IMR-90 (cell line): ENCODE results near the gene KRCC1. TPM values are rescaled to one million over a fixed set of nuclear protein-coding genes. Genes with fewer than 3 reads are reported as not detected.

Experiments
- ATAC-seq: fragments of 200-7000 bp; cut with Tn5 transposase; 2 replicates; pipeline ENCODE4 v1.9.1; 2020; ENCODE audit warnings: low read depth, mild to moderate bottlenecking, moderate library complexity
- BruUV-seq: library from RNA; stranded (reverse); fragments of 400-500 nt; replicated peaks from 2 replicates; lab custom pipeline; 2021; lab: Mats Ljungman, UMichigan
- CTCF ChIA-PET: fragments of 300-600 bp; formaldehyde crosslinking; extraction: SDS; loops from one replicate; lab custom pipeline; 2021; ENCODE audit warnings: antibody characterized with exemption; lab: Yijun Ruan, JAX
- POLR2A ChIA-PET: fragments of 300-600 bp; sonication (Branson Sonifier 250); formaldehyde crosslinking; loops from one replicate; lab custom pipeline; 2022; ENCODE audit warnings: antibody characterized with exemption; ENCODE audit not compliant: unreplicated experiment; lab: Charles Lee
- DNase-seq: peaks from one replicate; pipeline ENCODE4 v3.0.0; 2013
- H2AFZ ChIP-seq: replicated peaks from 2 replicates; pipeline ENCODE3; 2013; ENCODE audit warnings: low read length, mild to moderate bottlenecking; ENCODE audit not compliant: poor library complexity
- H2AK5ac ChIP-seq: 2 replicates; pipeline ENCODE4 v1.6.1; 2013; ENCODE audit warnings: low read depth, low read length, inconsistent platforms
- H2AK9ac ChIP-seq: replicated peaks from 2 replicates; pipeline ENCODE3; 2013; ENCODE audit warnings: mild to moderate bottlenecking, low read depth, low read length, moderate library complexity; ENCODE audit not compliant: poor library complexity
- H2BK120ac ChIP-seq: 2 replicates; pipeline ENCODE4 v1.6.1; 2013; ENCODE audit warnings: low read depth, low read length, inconsistent platforms
- H2BK15ac ChIP-seq: 3 replicates; pipeline ENCODE4 v1.6.1; 2013; ENCODE audit warnings: low read depth, low read length, inconsistent platforms
- H2BK20ac ChIP-seq: 2 replicates; pipeline ENCODE4 v1.6.1; 2013; ENCODE audit warnings: low read depth, mild to moderate bottlenecking, inconsistent platforms, low read length, moderate library complexity
- H2BK5ac ChIP-seq: 2 replicates; pipeline ENCODE4 v1.6.1; 2013; ENCODE audit warnings: mild to moderate bottlenecking, low read depth, low read length, inconsistent platforms; ENCODE audit not compliant: poor library complexity, severe bottlenecking
- H3K14ac ChIP-seq: replicated peaks from 2 replicates; pipeline ENCODE4 v1.6.1; 2013; ENCODE audit warnings: low read depth, low read length, inconsistent platforms
- H3K18ac ChIP-seq: 2 replicates; pipeline ENCODE4 v1.6.1; 2013; ENCODE audit warnings: low read depth, low read length, control low read depth
- H3K23ac ChIP-seq: 2 replicates; pipeline ENCODE4 v1.6.1; 2013; ENCODE audit warnings: low read depth, low read length, inconsistent platforms
- H3K27ac ChIP-seq: 2 replicates; pipeline ENCODE4 v1.5.1; 2013; ENCODE audit warnings: mild to moderate bottlenecking, control low read depth, low read length; ENCODE audit not compliant: insufficient read depth
- H3K27me3 ChIP-seq: 2 replicates; pipeline ENCODE4 v1.6.1; 2013; ENCODE audit warnings: low read length; ENCODE audit not compliant: control insufficient read depth, insufficient read depth
- H3K36me3 ChIP-seq: 2 replicates; pipeline ENCODE4 v1.6.1; 2013; ENCODE audit warnings: low read length, mixed read lengths; ENCODE audit not compliant: control insufficient read depth, insufficient read depth
- H3K4ac ChIP-seq: 2 replicates; pipeline ENCODE4 v1.6.1; 2013; ENCODE audit warnings: low read depth, low read length, inconsistent platforms
- H3K4me1 ChIP-seq: 2 replicates; pipeline ENCODE4 v1.6.1; 2013; ENCODE audit warnings: low read length, mixed read lengths; ENCODE audit not compliant: control insufficient read depth, insufficient read depth
- H3K4me2 ChIP-seq: 2 replicates; pipeline ENCODE4 v1.6.1; 2013; ENCODE audit warnings: low read depth, mild to moderate bottlenecking, control low read depth, low read length, moderate library complexity
- H3K4me3 ChIP-seq: 2 replicates; pipeline ENCODE4 v1.5.1; 2013; ENCODE audit warnings: low read depth, mild to moderate bottlenecking, control low read depth, low read length, moderate library complexity; ENCODE audit not compliant: insufficient read depth
- H3K56ac ChIP-seq: 2 replicates; pipeline ENCODE4 v1.6.1; 2013; ENCODE audit warnings: low read length, inconsistent platforms; ENCODE audit not compliant: insufficient read depth; ENCODE audit errors: extremely low read depth
- H3K79me1 ChIP-seq, 2 experiments: 2 replicates each; pipeline ENCODE4 v1.6.1; 2013; ENCODE audit warnings: low read length in 2 of 2, inconsistent platforms in 1 of 2, low read depth in 1 of 2
- H3K9ac ChIP-seq: 2 replicates; pipeline ENCODE4 v1.6.1; 2013; ENCODE audit warnings: low read depth, low read length, control low read depth
- H3K9me1 ChIP-seq: 2 replicates; pipeline ENCODE4 v1.6.1; 2013; ENCODE audit warnings: low read length, inconsistent platforms; ENCODE audit not compliant: insufficient read depth
- H3K9me3 ChIP-seq: 2 replicates; pipeline ENCODE4 v1.6.1; 2013; ENCODE audit warnings: low read length; ENCODE audit not compliant: control insufficient read depth, insufficient read depth
- H4K20me1 ChIP-seq: 2 replicates; pipeline ENCODE4 v1.6.1; 2013; ENCODE audit warnings: low read length, inconsistent platforms; ENCODE audit not compliant: insufficient read depth
- H4K5ac ChIP-seq: 2 replicates; pipeline ENCODE4 v1.6.1; 2013; ENCODE audit warnings: mild to moderate bottlenecking, low read depth, low read length, control low read depth
- H4K8ac ChIP-seq, 2 experiments: 2 replicates each; pipeline ENCODE4 v1.6.1; 2013; ENCODE audit warnings: low read depth in 2 of 2, low read length in 2 of 2, control low read depth in 1 of 2, inconsistent platforms in 1 of 2
- H4K91ac ChIP-seq: 2 replicates; pipeline ENCODE4 v1.6.1; 2013; ENCODE audit warnings: low read depth, low read length, inconsistent platforms; ENCODE audit not compliant: insufficient read depth
- BHLHE40 ChIP-seq: fragments of 150-350 bp; IDR thresholded peaks from 2 replicates; pipeline ENCODE4 v1.6.1; 2016; ENCODE audit warnings: mild to moderate bottlenecking, low read depth, low read length
- CHD1 ChIP-seq: IDR thresholded peaks from 2 replicates; pipeline ENCODE4 v1.6.1; 2012; ENCODE audit warnings: low read depth, low read length, improper control_type of control experiment
- CTCF ChIP-seq: conservative IDR thresholded peaks from 2 replicates; pipeline ENCODE4 v1.5.1; 2012; ENCODE audit warnings: mild to moderate bottlenecking, low read depth, low read length, improper control_type of control experiment
- ELK1 ChIP-seq: fragments of 150-350 bp; IDR thresholded peaks from 2 replicates; pipeline ENCODE4 v1.6.1; 2016; ENCODE audit warnings: low read depth, mild to moderate bottlenecking, low read length, moderate library complexity, borderline replicate concordance
- FOS ChIP-seq: fragments of 150-350 bp; IDR thresholded peaks from 2 replicates; pipeline ENCODE4 v1.6.1; 2016; ENCODE audit warnings: low read depth, low read length
- MAFK ChIP-seq: IDR thresholded peaks from 2 replicates; pipeline ENCODE4 v1.6.1; 2012; ENCODE audit warnings: low read depth, low read length, improper control_type of control experiment
- MAZ ChIP-seq: IDR thresholded peaks from 2 replicates; pipeline ENCODE4 v1.6.1; 2012; ENCODE audit warnings: low read depth, mild to moderate bottlenecking, low read length, improper control_type of control experiment, moderate library complexity, borderline replicate concordance
- MXI1 ChIP-seq: IDR thresholded peaks from 2 replicates; pipeline ENCODE4 v1.6.1; 2012; ENCODE audit warnings: low read depth, mild to moderate bottlenecking, low read length, moderate library complexity, borderline replicate concordance
- NFE2L2 ChIP-seq: fragments of 150-350 bp; IDR thresholded peaks from 2 replicates; pipeline ENCODE4 v1.6.1; 2016; ENCODE audit warnings: low read depth, mild to moderate bottlenecking, low read length
- POLR2A ChIP-seq: IDR thresholded peaks from 2 replicates; pipeline ENCODE4 v1.6.1; 2012; ENCODE audit warnings: mild to moderate bottlenecking, low read depth, low read length
- RCOR1 ChIP-seq: IDR thresholded peaks from 2 replicates; pipeline ENCODE4 v1.6.1; 2012; ENCODE audit warnings: mild to moderate bottlenecking, low read length, improper control_type of control experiment; ENCODE audit not compliant: insufficient replicate concordance
- SMC3 ChIP-seq: fragments of 150-350 bp; IDR thresholded peaks from 2 replicates; pipeline ENCODE4 v1.6.1; 2016; ENCODE audit warnings: low read depth, mild to moderate bottlenecking, antibody characterized with exemption, low read length, moderate library complexity
- USF2 ChIP-seq: fragments of 150-350 bp; IDR thresholded peaks from 2 replicates; pipeline ENCODE4 v1.6.1; 2017; ENCODE audit warnings: mild to moderate bottlenecking, antibody characterized with exemption, low read length, low read depth
- WGBS, 2 experiments: methylation state at CpG; one replicate each; pipeline versions ENCODE4 v1.1.5 to v1.1.7; 2013; ENCODE audit warnings: missing lambda C conversion rate in 2 of 2; ENCODE audit not compliant: insufficient read length in 1 of 2; ENCODE audit errors: extremely low coverage in 2 of 2; 5-methylcytosine and 5-hydroxymethylcytosine counted together
- dilution Hi-C: fragments of 300-500 bp; cut with HindIII; formaldehyde crosslinking; loops from one replicate; pipeline ENCODE4 v1.14.3; 2018; ENCODE audit warnings: low sequenced_read_pairs; ENCODE audit not compliant: unreplicated experiment
- in situ Hi-C: fragments of 300-500 bp; cut with MboI; formaldehyde crosslinking; loops from 3 replicates; pipeline ENCODE4 v1.14.3; 2019; ENCODE audit warnings: low sequenced_read_pairs, inconsistent platforms, mixed read lengths
- intact Hi-C: fragments of 100-400 bp; cut with micrococcal nuclease; formaldehyde crosslinking; loops from 2 replicates; pipeline ENCODE4 v1.10.0; 2022
- polyA plus RNA-seq, 3 experiments: library from polyadenylated mRNA; depleted of rRNA; stranded (reverse); fragments of >200 nt; gene quantifications; 2 replicates each; pipeline ENCODE4 v1.2.3, GENCODE V29; 2012; ENCODE audit warnings: low replicate concordance in 1 of 3
- total RNA-seq: library from RNA; depleted of rRNA; stranded (reverse); fragments of >200 nt; gene quantifications from 2 replicates; pipeline ENCODE4 v1.2.3, GENCODE V29; 2012

Gene KRCC1
- total and polyA plus RNA-seq, 2 of the 4 experiments (the other 2 are of a cell fraction) = 14.3 to 16.5 TPM

GRCh38 chr2:88016086-88016959 lies 39.3 kb downstream of the KRCC1 start, which contains the start of gene RNU2-63P:
Gene RNU2-63P (minus strand): TSS chr2:88016547.
- H2BK15ac ChIP-seq = no peak within 1 kb of the TSS
- no peak within 1 kb of the TSS for H2AK9ac ChIP-seq
- H3K23ac ChIP-seq = peak within 1 kb of the TSS; percentile 91; the same call in 1 of the 2 replicates
- in situ Hi-C loops = loop anchor here (25.0 kb wide), 1 partner anchor 804 kb away; no protein-coding TSS in a partner anchor
- H3K9me3 ChIP-seq = no peaks in the 10 kb centered on the region
- peak within 1 kb of the TSS; percentile 95 for H3K4me2 ChIP-seq
- H2BK120ac ChIP-seq = peak within 1 kb of the TSS; percentile 95
- 0 out of 2 replicates have a peak within 1 kb of the TSS, but pooled peaks have one; percentile 76 for H3K56ac ChIP-seq
- H3K36me3 ChIP-seq = no peaks in the 10 kb centered on the region
- WGBS, 2 experiments = 14% methylated on average over 17 of the region's 34 CpGs; no CpG with 5 or more reads in 1 of the 2 experiments
- BruUV-seq = TSS peak; percentile 100
- H2AK5ac ChIP-seq = no peak within 1 kb of the TSS
- peak within 1 kb of the TSS; percentile 89 for H4K91ac ChIP-seq
- H4K8ac ChIP-seq = peak within 1 kb of the TSS in 1 of 2 experiments; percentile 92; a peak in 3 of 4 replicates
- H3K4ac ChIP-seq = peak within 1 kb of the TSS; percentile 90
- H3K4me1 ChIP-seq = no peaks in the 10 kb centered on the region
- no peaks in the 10 kb centered on the region; the same call in 1 of the 2 replicates for H3K9me1 ChIP-seq
- H3K79me1 ChIP-seq = no peaks in the 10 kb centered on the region
- H4K20me1 ChIP-seq = no peaks in the 10 kb centered on the region
- H4K5ac ChIP-seq = peak within 1 kb of the TSS; percentile 74
- H3K4me3 ChIP-seq = peak within 1 kb of the TSS; percentile 55
- dilution Hi-C loops = no loop called here
- CTCF ChIA-PET = no interaction called here
- peak within 1 kb of the TSS; percentile 77 for H3K27ac ChIP-seq
- POLR2A ChIA-PET = interaction anchor here (0.6 kb wide), 1 partner anchor 1149 kb away, joined by 3 read pairs; no protein-coding TSS in a partner anchor
- DNase-seq (peak; percentile 96), ATAC-seq (peak; percentile 96)
- peak within 1 kb of the TSS; percentile 91 for H3K14ac ChIP-seq
- peak within 1 kb of the TSS; percentile 85 for H2AFZ ChIP-seq
- peak within 1 kb of the TSS; percentile 84 for H2BK20ac ChIP-seq
- peak within 1 kb of the TSS; percentile 98 for H3K18ac ChIP-seq
- H3K9ac ChIP-seq = peak within 1 kb of the TSS; percentile 79
- H3K27me3 ChIP-seq = no peaks in the 10 kb centered on the region
- intact Hi-C loops = loop anchor here (2.0 kb wide), 1 partner anchor 14 kb away; no protein-coding TSS in a partner anchor
- H2BK5ac ChIP-seq = peak within 1 kb of the TSS; percentile 85
- TF ChIP-seq CHD1 (no peak), MAZ (peak; percentile 18; the same call in 1 of the 2 replicates), MAFK (no peak), CTCF (no peak), SMC3 (no peak), NFE2L2 (0 out of 2 replicates have a peak, but pooled peaks have one; percentile 19), MXI1 (no peak), POLR2A (peak; percentile 100), RCOR1 (no peak), ELK1 (no peak), FOS (no peak), BHLHE40 (no peak), USF2 (no peak)
